GM21526 (cell line): ENCODE data around the gene GTF3A.
"Not testable (repeated sequence)": the region's sequence is repeated elsewhere in the genome, so short reads cannot be mapped to it uniquely, and the experiment has no call there.

ENCODE experiments used
- ATAC-seq: cut with Tn5 transposase; IDR thresholded peaks from one replicate; pipeline ENCODE4 v1.9.1; 2021; ENCODE audit warnings: moderate library complexity; ENCODE audit not compliant: unreplicated experiment, low FRiP score

GTF3A gene

GRCh38 chr13:27424246-27425157 is at the start of gene GTF3A:
GTF3A (plus strand) TSS chr13:27424619.
- ATAC-seq: peak; percentile 59

GRCh38 chr13:27374650-27375049 is 49.8 kb upstream of the GTF3A start:
- peak; percentile 73 for ATAC-seq

- no peak for ATAC-seq
Observed at GRCh38 chr13:27375686-27376326, 48.6 kb upstream of the GTF3A start.

- ATAC-seq: no peak
Observed at GRCh38 chr13:27379126-27379525, 45.3 kb upstream of the GTF3A start.

GRCh38 chr13:27379694-27380641 is 44.5 kb upstream of the GTF3A start:
- ATAC-seq: no peak

- ATAC-seq: no peak
Observed at GRCh38 chr13:27381601-27382000, 42.8 kb upstream of the GTF3A start.

- ATAC-seq: no peak
Observed at GRCh38 chr13:27383104-27383921, 41.1 kb upstream of the GTF3A start.

- ATAC-seq: no peak
Observed at GRCh38 chr13:27384285-27384684, 40.1 kb upstream of the GTF3A start.

- no peak for ATAC-seq
Observed at GRCh38 chr13:27388241-27388640, 36.2 kb upstream of the GTF3A start.

- ATAC-seq: no peak
Observed at GRCh38 chr13:27389891-27390290, 34.5 kb upstream of the GTF3A start.

- no peak for ATAC-seq
Observed at GRCh38 chr13:27391471-27391870, 32.9 kb upstream of the GTF3A start.

- ATAC-seq: no peak
Observed at GRCh38 chr13:27393101-27393500, 31.3 kb upstream of the GTF3A start.

- ATAC-seq: no peak
Observed at GRCh38 chr13:27395007-27395510, 29.4 kb upstream of the GTF3A start.

GRCh38 chr13:27396252-27396846 is 28.1 kb upstream of the GTF3A start:
- ATAC-seq: no peak

GRCh38 chr13:27398360-27398759 is 26.1 kb upstream of the GTF3A start:
- no peak for ATAC-seq

- ATAC-seq: not testable (repeated sequence)
Observed at GRCh38 chr13:27400405-27400804, 24.0 kb upstream of the GTF3A start.

GRCh38 chr13:27401210-27401609 is 23.2 kb upstream of the GTF3A start:
- ATAC-seq: no peak

GRCh38 chr13:27403203-27403678 is 21.2 kb upstream of the GTF3A start:
- ATAC-seq: no peak

- no peak for ATAC-seq
Observed at GRCh38 chr13:27403727-27404385, 20.6 kb upstream of the GTF3A start.
